ENCODE measurements around the gene NFIA.

The NFIA gene

DNA sequence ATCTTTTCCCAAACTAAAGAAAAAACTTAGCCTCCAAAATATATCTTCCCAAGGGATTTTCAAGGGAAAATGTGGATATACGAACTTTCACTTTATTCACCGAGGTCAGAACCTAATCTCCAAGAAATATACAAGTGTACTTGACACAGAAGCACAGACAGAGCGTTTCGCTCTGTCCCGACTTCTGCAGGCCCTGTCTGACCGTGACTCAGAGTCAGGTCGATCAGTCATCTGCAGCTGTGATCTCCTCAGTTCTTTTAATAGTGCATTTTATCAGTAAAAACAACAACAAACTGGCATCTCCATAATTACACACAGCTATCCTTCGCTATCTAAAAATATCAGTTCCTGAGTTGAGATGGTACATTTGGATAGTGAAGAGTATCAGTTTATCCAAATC is 416.0 kb downstream of the NFIA start:
- no peak for DNase-seq (ENCODE audit: low read depth in 1 of 2, low spot score in 1 of 2)
- in situ Hi-C loops (cut with HindIII; ENCODE audit: low pct_unique_long_range_greater_than_20kb, low sequenced_read_pairs), result no loop called here
- no peak for TF ChIP-seq JUND (IDR thresholded peaks at IDR 0.05; ENCODE audit: low read depth)

DNA sequence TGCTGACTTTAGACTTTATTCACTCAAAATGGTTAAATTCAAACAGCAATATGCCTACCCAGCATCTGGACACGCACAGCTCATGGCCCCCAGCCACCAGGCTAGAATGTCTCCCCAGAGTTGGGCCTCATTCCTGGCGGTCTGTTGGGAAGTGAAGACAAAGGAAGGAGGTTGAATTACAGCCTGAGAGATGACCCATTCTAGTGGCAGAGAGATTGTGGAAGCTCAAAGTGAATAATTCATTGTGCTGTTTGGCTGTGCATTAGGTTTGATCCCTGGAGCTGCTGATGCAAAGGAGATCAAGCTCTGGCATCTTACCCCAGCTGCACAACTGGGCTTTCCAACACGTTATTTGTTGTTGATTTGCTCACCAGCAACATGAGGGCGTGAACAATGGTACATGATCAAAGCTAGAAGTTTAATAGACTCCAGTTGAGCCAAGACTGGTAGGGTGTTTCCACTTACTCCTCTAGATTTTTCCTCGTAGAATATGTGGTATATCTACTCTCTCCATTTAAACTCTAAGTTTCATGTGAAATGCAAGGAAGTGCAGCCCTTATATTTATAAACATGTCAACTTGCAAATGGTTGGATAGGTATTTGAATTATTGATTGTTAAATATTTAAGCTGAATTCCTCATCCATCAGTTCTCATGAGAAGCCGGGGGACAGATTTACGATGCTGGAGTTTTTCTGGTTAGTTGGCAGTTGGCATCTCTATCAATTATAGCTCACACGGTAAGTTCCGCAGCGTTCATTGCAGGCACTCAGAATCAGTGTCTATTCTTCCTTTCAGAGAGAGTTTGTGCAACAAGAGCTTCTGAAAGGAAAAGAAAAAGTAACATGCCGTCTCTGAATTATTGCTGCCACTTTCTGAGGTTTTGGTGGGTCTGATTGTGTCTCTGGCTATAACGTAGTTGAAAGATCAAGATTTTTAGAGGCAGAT is 419.9 kb downstream of the NFIA start:
- in situ Hi-C loops (cut with HindIII; ENCODE audit: low pct_unique_long_range_greater_than_20kb, low sequenced_read_pairs), result no loop called here
- no peak for DNase-seq (ENCODE audit: low read depth in 1 of 2, low spot score in 1 of 2)
- TF ChIP-seq JUND (IDR thresholded peaks at IDR 0.05; ENCODE audit: low read depth), result no peak

DNA sequence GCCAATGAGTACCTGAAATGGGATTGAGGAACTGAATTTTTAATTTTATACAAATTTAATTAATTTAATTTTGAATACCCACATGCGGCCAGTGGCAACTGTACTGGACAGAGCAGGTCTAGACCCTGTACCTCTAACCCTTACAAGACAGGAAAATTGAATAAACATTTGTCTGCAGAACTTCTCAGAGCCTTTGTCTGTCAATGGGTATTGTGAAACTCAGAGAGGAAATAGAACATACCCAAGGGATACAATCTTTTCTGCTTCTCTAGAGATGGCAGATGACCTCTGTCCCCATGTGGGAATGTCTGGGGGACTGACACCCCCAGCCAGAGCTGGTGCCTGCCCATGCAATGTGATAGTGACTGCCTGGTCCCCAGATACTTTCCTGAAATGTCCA is 421.9 kb downstream of the NFIA start:
- DNase-seq (ENCODE audit: low read depth in 1 of 2, low spot score in 1 of 2), result no peak
- TF ChIP-seq JUND (IDR thresholded peaks at IDR 0.05; ENCODE audit: low read depth), result no peak
- in situ Hi-C loops (cut with HindIII; ENCODE audit: low pct_unique_long_range_greater_than_20kb, low sequenced_read_pairs), result no loop called here

DNA sequence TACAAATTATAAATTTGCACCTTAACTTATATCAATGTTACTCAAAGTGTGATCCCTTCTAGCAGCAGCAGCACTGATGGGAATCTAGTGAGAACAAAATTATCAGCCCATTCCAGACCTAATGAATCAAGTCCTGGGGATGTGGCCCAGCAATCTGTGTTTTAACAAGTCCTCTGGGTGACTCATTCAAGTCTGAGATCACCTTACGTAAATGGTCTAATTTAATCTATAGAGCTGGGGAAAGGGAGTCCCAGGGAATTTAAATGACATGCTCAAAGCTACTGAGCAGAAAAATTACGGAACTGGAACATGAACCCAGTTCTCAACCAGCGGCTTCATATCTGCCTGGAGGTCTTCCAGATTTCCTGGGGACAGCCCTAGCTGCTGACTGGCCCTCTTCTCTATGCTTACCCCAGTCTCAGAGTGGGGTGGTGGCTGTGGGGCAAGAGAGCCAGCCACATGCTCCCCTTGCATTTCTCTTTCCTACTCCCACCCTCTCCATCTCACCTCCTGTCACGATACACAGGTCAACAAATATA is 422.6 kb downstream of the NFIA start:
- no peak for TF ChIP-seq JUND (IDR thresholded peaks at IDR 0.05; ENCODE audit: low read depth)
- in situ Hi-C loops (cut with HindIII; ENCODE audit: low pct_unique_long_range_greater_than_20kb, low sequenced_read_pairs), result no loop called here
- no peak for DNase-seq (ENCODE audit: low read depth in 1 of 2, low spot score in 1 of 2)

DNA sequence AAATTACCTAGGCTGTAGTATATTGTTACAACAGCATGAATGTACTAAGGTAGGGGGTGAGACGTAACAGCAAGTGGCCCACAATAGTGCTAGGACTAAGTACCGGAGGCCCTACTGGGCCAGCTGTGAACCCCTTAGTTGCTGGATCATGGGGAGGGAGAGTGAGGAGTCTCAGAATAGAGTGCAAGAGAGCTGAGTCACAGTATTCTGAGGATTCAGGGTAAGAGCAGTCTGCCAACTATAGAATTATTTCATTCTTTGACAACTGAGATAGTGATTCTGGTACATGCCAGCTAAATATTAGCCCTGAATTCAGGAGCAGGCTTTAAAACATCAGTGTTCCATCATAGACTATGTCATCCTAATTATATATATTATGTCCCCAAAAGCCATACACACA is 423.9 kb downstream of the NFIA start:
- no peak for TF ChIP-seq JUND (IDR thresholded peaks at IDR 0.05; ENCODE audit: low read depth)
- no peak for DNase-seq (ENCODE audit: low read depth in 1 of 2, low spot score in 1 of 2)
- in situ Hi-C loops (cut with HindIII; ENCODE audit: low pct_unique_long_range_greater_than_20kb, low sequenced_read_pairs), result no loop called here

DNA sequence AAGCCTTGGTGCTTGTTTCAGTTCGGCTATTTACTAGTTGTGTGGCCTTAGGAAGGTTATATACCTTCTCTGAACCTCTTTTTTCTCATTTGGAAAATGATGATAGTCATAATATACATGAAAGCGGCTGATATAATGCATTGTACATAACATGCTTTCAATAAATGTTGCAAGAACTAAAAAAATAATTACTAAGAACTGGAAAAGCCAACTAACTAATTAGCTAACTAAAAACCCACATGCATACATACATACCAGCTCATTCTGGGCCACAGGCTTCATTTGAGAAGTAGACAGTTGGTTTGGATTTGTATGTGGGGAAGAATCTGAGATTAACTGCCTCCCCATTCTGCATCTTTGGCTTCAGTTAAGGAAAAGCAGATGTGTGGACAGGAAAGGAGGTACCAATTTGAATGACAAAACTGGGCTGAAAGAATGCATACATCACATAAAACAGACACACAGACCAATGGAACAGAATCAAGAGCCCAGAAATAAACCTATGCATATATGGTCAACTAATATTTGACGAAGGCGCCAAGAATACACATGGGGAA is 424.7 kb downstream of the NFIA start:
- no peak for TF ChIP-seq JUND (IDR thresholded peaks at IDR 0.05; ENCODE audit: low read depth)
- in situ Hi-C loops (cut with HindIII; ENCODE audit: low pct_unique_long_range_greater_than_20kb, low sequenced_read_pairs), result no loop called here
- no peak for DNase-seq (ENCODE audit: low read depth in 1 of 2, low spot score in 1 of 2)

All from T47D (cell line).